ENCODE measurements around the gene PNPLA5. TPM values are rescaled to one million over a fixed set of nuclear protein-coding genes. Genes with fewer than 3 reads are reported as not detected.

PNPLA5 gene
- total and polyA plus RNA-seq, 2 of the 13 experiments (the other 11 are each of a cell fraction or from before 2014, with no cell fraction given) = not detected

DNA sequence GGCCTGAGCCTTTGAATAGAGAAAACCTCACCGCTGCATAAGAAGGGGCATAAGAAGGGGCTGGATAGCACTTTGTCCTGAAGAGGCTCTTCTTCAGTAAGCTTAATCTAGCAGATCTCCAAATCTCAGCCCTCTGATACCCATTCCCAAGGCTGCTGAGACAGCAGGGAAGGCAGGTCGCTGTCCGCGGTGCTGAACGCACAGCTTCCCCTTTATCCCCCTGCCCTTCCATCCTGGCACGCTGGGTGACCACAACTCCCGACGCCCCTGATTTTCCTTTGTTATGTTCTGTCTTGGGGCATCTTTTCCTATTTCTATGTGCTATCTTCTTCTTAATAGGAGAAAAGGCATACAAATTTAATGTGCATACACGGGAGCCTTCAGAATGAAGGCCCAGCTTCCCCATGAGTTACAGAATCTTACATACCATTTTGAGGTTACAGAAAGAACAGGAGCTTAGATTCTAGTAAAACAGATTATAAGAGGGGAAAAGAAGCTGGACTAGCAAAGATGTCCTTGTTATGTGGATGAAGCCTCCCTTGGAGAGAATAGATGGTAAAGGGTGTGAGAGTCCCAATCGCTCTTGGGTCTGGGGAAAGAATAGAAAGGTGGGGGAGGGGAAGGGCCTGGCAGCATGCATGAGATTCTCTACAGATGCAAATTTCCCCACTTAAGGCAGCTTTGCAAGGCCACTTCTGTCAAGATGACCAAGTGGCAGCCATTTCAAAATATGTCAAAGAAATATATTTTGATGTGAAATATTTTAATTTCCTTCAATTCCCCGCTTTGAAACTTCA lies 23.8 kb downstream of the PNPLA5 start (continued):
- TF ChIP-seq SCMH1 (CRISPR knock-in tag; IDR thresholded peaks at IDR 0.05; ENCODE audit: borderline replicate concordance) = no peak
- no peak for TF ChIP-seq FLYWCH1 (CRISPR knock-in tag; IDR thresholded peaks at IDR 0.05)
- 0 out of 2 replicates have a peak, but pooled peaks have one; percentile 33 for TF ChIP-seq ETV5 (CRISPR knock-in tag; IDR thresholded peaks at IDR 0.05; ENCODE audit: borderline replicate concordance)
- TF ChIP-seq NCOA5 (CRISPR knock-in tag; IDR thresholded peaks at IDR 0.05) = no peak
- no peak for TF ChIP-seq ZNF782 (CRISPR knock-in tag; IDR thresholded peaks at IDR 0.05; ENCODE audit: borderline replicate concordance)
- TF ChIP-seq, protein P1, sequence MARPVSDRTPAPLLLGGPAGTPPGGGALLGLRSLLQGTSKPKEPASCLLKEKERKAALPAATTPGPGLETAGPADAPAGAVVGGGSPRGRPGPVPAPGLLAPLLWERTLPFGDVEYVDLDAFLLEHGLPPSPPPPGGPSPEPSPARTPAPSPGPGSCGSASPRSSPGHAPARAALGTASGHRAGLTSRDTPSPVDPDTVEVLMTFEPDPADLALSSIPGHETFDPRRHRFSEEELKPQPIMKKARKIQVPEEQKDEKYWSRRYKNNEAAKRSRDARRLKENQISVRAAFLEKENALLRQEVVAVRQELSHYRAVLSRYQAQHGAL (CRISPR knock-in tag; IDR thresholded peaks at IDR 0.05; ENCODE audit: not compliant biosample characterization) = no peak
- TF ChIP-seq ZMYM3 (CRISPR knock-in tag; IDR thresholded peaks at IDR 0.05) = no peak
- TF ChIP-seq, protein P2, sequence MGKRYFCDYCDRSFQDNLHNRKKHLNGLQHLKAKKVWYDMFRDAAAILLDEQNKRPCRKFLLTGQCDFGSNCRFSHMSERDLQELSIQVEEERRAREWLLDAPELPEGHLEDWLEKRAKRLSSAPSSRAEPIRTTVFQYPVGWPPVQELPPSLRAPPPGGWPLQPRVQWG (CRISPR knock-in tag; IDR thresholded peaks at IDR 0.05; ENCODE audit: borderline replicate concordance, low read depth) = no peak
- TF ChIP-seq, protein P3, sequence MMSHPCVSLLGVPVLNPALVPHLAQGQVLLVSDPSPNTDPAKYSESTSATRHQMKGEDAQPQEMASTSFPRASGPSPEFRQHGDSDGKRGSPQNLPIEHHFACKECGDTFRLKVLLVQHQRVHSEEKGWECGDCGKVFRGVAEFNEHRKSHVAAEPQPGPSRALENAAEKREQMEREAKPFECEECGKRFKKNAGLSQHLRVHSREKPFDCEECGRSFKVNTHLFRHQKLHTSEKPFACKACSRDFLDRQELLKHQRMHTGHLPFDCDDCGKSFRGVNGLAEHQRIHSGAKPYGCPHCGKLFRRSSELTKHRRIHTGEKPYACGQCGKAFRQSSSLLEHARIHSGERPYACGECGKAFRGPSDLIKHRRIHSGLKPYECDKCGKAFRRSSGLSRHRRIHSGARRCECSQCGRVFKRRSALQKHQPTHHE (CRISPR knock-in tag; IDR thresholded peaks at IDR 0.05; ENCODE audit: borderline replicate concordance) = no peak
- TF ChIP-seq ZNF138 (CRISPR knock-in tag; IDR thresholded peaks at IDR 0.05; ENCODE audit: low read depth) = no peak
- TF ChIP-seq TCF7 (IDR thresholded peaks at IDR 0.05; ENCODE audit: low read depth) = no peak
- no peak for TF ChIP-seq SNRNP70 (IDR thresholded peaks at IDR 0.05; ENCODE audit: low read depth, low read length)
- no peak for TF ChIP-seq GPN1 (CRISPR knock-in tag; IDR thresholded peaks at IDR 0.05; ENCODE audit: borderline replicate concordance)
- TF ChIP-seq ZMAT3 (CRISPR knock-in tag; conservative IDR thresholded peaks at IDR 0.05) = 0 out of 2 replicates have a peak, but pooled peaks have one; percentile 49
- no peak for TF ChIP-seq ZNF660 (CRISPR knock-in tag; IDR thresholded peaks at IDR 0.05; ENCODE audit: borderline replicate concordance, low read depth)
- TF ChIP-seq YEATS2 (CRISPR knock-in tag; IDR thresholded peaks at IDR 0.05; ENCODE audit: borderline replicate concordance) = no peak
- TF ChIP-seq ZNF44 (CRISPR knock-in tag; IDR thresholded peaks at IDR 0.05) = no peak
- TF ChIP-seq, protein P4, sequence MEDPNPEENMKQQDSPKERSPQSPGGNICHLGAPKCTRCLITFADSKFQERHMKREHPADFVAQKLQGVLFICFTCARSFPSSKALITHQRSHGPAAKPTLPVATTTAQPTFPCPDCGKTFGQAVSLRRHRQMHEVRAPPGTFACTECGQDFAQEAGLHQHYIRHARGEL (CRISPR knock-in tag; IDR thresholded peaks at IDR 0.05) = no peak
- TF ChIP-seq U2AF2 (IDR thresholded peaks at IDR 0.05; ENCODE audit: low read depth, low read length) = no peak
- no peak for TF ChIP-seq ZBTB1 (CRISPR knock-in tag; IDR thresholded peaks at IDR 0.05; ENCODE audit: borderline replicate concordance)
- no peak for TF ChIP-seq RBFOX2 (IDR thresholded peaks at IDR 0.05; ENCODE audit: low read depth, low read length)
- no peak for TF ChIP-seq ELF4 (CRISPR knock-in tag; IDR thresholded peaks at IDR 0.05; ENCODE audit: borderline replicate concordance)
- TF ChIP-seq IKZF1 (IDR thresholded peaks at IDR 0.05) = no peak
- TF ChIP-seq, protein P5, sequence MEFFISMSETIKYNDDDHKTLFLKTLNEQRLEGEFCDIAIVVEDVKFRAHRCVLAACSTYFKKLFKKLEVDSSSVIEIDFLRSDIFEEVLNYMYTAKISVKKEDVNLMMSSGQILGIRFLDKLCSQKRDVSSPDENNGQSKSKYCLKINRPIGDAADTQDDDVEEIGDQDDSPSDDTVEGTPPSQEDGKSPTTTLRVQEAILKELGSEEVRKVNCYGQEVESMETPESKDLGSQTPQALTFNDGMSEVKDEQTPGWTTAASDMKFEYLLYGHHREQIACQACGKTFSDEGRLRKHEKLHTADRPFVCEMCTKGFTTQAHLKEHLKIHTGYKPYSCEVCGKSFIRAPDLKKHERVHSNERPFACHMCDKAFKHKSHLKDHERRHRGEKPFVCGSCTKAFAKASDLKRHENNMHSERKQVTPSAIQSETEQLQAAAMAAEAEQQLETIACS (CRISPR knock-in tag; IDR thresholded peaks at IDR 0.05) = no peak
- no peak for TF ChIP-seq ZNF468 (CRISPR knock-in tag; IDR thresholded peaks at IDR 0.05)

All from HepG2 (cell line).